RWPE2 (cell line): ENCODE results near the gene C8A.

Experiments
- ATAC-seq: fragments of 200-7000 bp; cut with Tn5 transposase; 3 replicates; pipeline ENCODE4 v1.9.1; 2021; ENCODE audit warnings: low read depth
- DNase-seq: peaks from one replicate; pipeline ENCODE4 v3.0.0-alpha.2; 2020; ENCODE audit warnings: low spot score
- H3K27ac ChIP-seq: fragments of 450-650 bp; 2 replicates; pipeline ENCODE4 v1.5.1; 2017; ENCODE audit warnings: mild to moderate bottlenecking; ENCODE audit not compliant: poor library complexity, severe bottlenecking
- H3K27me3 ChIP-seq: fragments of 250-450 bp; sonication (Bioruptor Pico); 2 replicates; pipeline ENCODE4 v1.5.1; 2021; ENCODE audit warnings: mild to moderate bottlenecking, moderate library complexity; ENCODE audit not compliant: insufficient read depth, poor library complexity, severe bottlenecking
- H3K36me3 ChIP-seq: fragments of 250-450 bp; sonication (Bioruptor Pico); 2 replicates; pipeline ENCODE4 v1.5.1; 2020; ENCODE audit warnings: low read depth, mild to moderate bottlenecking, moderate library complexity
- H3K4me1 ChIP-seq: fragments of 250-450 bp; sonication (Bioruptor Pico); 2 replicates; pipeline ENCODE4 v1.5.1; 2021; ENCODE audit warnings: mild to moderate bottlenecking, moderate library complexity; ENCODE audit not compliant: insufficient read depth, poor library complexity, severe bottlenecking
- H3K4me3 ChIP-seq: fragments of 250-450 bp; sonication (Bioruptor Pico); 2 replicates; pipeline ENCODE4 v1.5.1; 2021; ENCODE audit warnings: mild to moderate bottlenecking, moderate library complexity; ENCODE audit not compliant: severe bottlenecking
- H3K9me3 ChIP-seq: fragments of 250-450 bp; sonication (Bioruptor Pico); 2 replicates; pipeline ENCODE4 v1.5.1; 2021; ENCODE audit warnings: mild to moderate bottlenecking, moderate library complexity; ENCODE audit not compliant: severe bottlenecking
- CTCF ChIP-seq: fragments of 450-650 bp; IDR thresholded peaks from one replicate; pipeline ENCODE4 v1.5.1; 2017; ENCODE audit warnings: mild to moderate bottlenecking, moderate library complexity; ENCODE audit not compliant: poor library complexity, severe bottlenecking

Gene C8A

GRCh38 chr1:56953386-56953785, 98.8 kb downstream of the C8A start:
- Histone ChIP-seq H3K27me3 (no peaks in the 10 kb centered on the region), H3K9me3 (no peaks in the 10 kb centered on the region), H3K4me3 (no peak overlapping the region), H3K27ac (no peak overlapping the region), H3K4me1 (no peaks in the 10 kb centered on the region), H3K36me3 (no peaks in the 10 kb centered on the region)
- ATAC-seq, result no peak
- DNase-seq, result no peak
- TF ChIP-seq CTCF, result no peak

GRCh38 chr1:56954664-56955063, 100.1 kb downstream of the C8A start:
- H3K27me3 ChIP-seq, result no peaks in the 10 kb centered on the region
- DNase-seq, result no peak
- H3K36me3 ChIP-seq, result no peaks in the 10 kb centered on the region
- TF ChIP-seq CTCF, result no peak
- H3K27ac ChIP-seq, result no peak overlapping the region
- no peak for ATAC-seq
- no peaks in the 10 kb centered on the region for H3K9me3 ChIP-seq
- no peak overlapping the region for H3K4me3 ChIP-seq
- no peaks in the 10 kb centered on the region for H3K4me1 ChIP-seq

GRCh38 chr1:56957931-56958330, 103.3 kb downstream of the C8A start:
- no peak for TF ChIP-seq CTCF
- DNase-seq (no peak), ATAC-seq (no peak)
- no peaks in the 10 kb centered on the region for H3K4me1 ChIP-seq
- H3K27me3 ChIP-seq, result no peaks in the 10 kb centered on the region
- no peaks in the 10 kb centered on the region for H3K36me3 ChIP-seq
- H3K4me3 ChIP-seq, result no peak overlapping the region
- H3K9me3 ChIP-seq, result no peaks in the 10 kb centered on the region
- no peak overlapping the region for H3K27ac ChIP-seq

- DNase-seq (no peak), ATAC-seq (no peak)
- Histone ChIP-seq H3K27ac (no peak overlapping the region), H3K36me3 (no peaks in the 10 kb centered on the region), H3K4me3 (no peak overlapping the region), H3K27me3 (no peaks in the 10 kb centered on the region), H3K4me1 (no peaks in the 10 kb centered on the region), H3K9me3 (no peaks in the 10 kb centered on the region)
- no peak for TF ChIP-seq CTCF
These were observed 103.9 kb downstream of the C8A start for GRCh38 chr1:56958526-56958925.

- Histone ChIP-seq H3K9me3 (no peaks in the 10 kb centered on the region), H3K4me1 (no peaks in the 10 kb centered on the region), H3K27me3 (no peaks in the 10 kb centered on the region), H3K36me3 (no peaks in the 10 kb centered on the region), H3K4me3 (no peak overlapping the region), H3K27ac (no peak overlapping the region)
- TF ChIP-seq CTCF, result no peak
- no peak for ATAC-seq
- no peak for DNase-seq
These were observed 106.8 kb downstream of the C8A start for GRCh38 chr1:56961426-56961825.
